ENCODE results near the gene PSMD3. TPM values are rescaled to one million over a fixed set of nuclear protein-coding genes. Genes with fewer than 3 reads are reported as not detected.
A peak's percentile ranks its signal among the peaks of the same experiment; 100 is the strongest.
"Not testable (repeated sequence)": the region's sequence is repeated elsewhere in the genome, so short reads cannot be mapped to it uniquely, and the experiment has no call there.

The PSMD3 gene
- total RNA-seq, 2 experiments from 2014 or later, result 90.3 to 92.2 TPM

DNA sequence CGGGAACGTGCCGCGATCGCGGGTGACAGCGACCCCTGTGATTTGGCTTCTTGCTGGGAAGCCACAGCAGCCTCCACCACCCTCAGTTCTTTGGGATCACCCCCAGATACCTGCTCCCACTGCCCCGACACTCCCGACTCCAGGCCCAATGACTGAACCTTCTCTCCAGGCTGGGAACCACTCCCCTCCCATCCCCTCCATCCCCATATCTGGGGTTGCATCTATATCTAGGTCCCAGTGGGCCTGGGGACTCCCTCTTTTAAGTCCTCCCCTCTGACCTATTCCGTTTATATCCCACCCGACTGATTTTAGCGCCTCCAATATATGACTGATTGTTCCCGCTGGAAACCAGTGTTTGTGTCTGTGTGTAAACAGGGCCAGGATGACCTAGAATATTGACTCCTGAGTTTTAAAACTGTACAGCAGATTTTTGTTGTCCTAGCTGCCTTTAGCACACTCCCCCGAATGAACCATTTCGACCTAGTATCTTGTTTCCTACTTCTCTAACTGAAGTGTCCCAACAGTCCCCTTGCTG is 667 bp downstream of the PSMD3 start:
- peaks cover 35% of the 10 kb centered on the region for H3K4me1 Mint-ChIP-seq
- ChIA-PET CTCF (interaction anchor here (0.5 to 4.3 kb wide), 37 partner anchors 11 to 360 kb away, joined by 3 to 72 read pairs (median 4); partner anchors contain the start of genes GSDMA, LRRC3C, MED24 and ORMDL3), POLR2A (interaction anchor here (0.6 to 3.0 kb wide), 32 partner anchors 13 to 520 kb away, joined by 3 to 26 read pairs (median 6); partner anchors contain the start of genes CDK12, GSDMA, LRRC3C and MIEN1)
- DNase-seq, result no peak
- H3K36me3 Mint-ChIP-seq (ENCODE audit: low read depth), result peaks cover 33% of the 10 kb centered on the region
- peak overlapping the region; percentile 91 for H3K4me3 Mint-ChIP-seq
- no peaks in the 10 kb centered on the region for H3K9me3 Mint-ChIP-seq
- H3K27me3 Mint-ChIP-seq, result peaks cover 7% of the 10 kb centered on the region
- peak overlapping the region; percentile 82 for H3K27ac Mint-ChIP-seq

GRCh38 chr17:39981766-39982375 is 1.3 kb downstream of the PSMD3 start:
- ChIA-PET POLR2A (interaction anchor here (0.6 to 3.0 kb wide), 7 partner anchors 13 to 252 kb away, joined by 3 to 26 read pairs (median 3); partner anchors contain the start of genes LRRC3C, MED24, MIEN1 and ORMDL3), CTCF (interaction anchor here (1.4 to 4.3 kb wide), 4 partner anchors 22 to 171 kb away, joined by 3 to 72 read pairs (median 18); partner anchors contain the start of gene GSDMA)
- H3K36me3 Mint-ChIP-seq (ENCODE audit: low read depth), result peaks cover 39% of the 10 kb centered on the region
- peaks cover 35% of the 10 kb centered on the region for H3K4me1 Mint-ChIP-seq
- DNase-seq, result no peak
- H3K27me3 Mint-ChIP-seq, result peaks cover 7% of the 10 kb centered on the region
- no peaks in the 10 kb centered on the region for H3K9me3 Mint-ChIP-seq
- peak overlapping the region; percentile 82 for H3K27ac Mint-ChIP-seq
- peak overlapping the region; percentile 91 for H3K4me3 Mint-ChIP-seq

GRCh38 chr17:39988206-39988810 is 7.7 kb downstream of the PSMD3 start:
- Mint-ChIP-seq H3K36me3 (ENCODE audit: low read depth) (peaks cover 84% of the 10 kb centered on the region), H3K9me3 (no peaks in the 10 kb centered on the region), H3K4me3 (no peak overlapping the region), H3K4me1 (peaks cover 7% of the 10 kb centered on the region), H3K27ac (no peak overlapping the region), H3K27me3 (no peaks in the 10 kb centered on the region)
- POLR2A ChIA-PET, result interaction anchor here (0.8 kb wide), 1 partner anchor 8 kb away, joined by 3 read pairs; the partner anchor contains the start of gene PSMD3
- DNase-seq, result no peak
- CTCF ChIA-PET, result interaction anchor here (0.7 to 1.7 kb wide), 2 partner anchors 38 to 214 kb away, joined by 3 to 4 read pairs; no protein-coding TSS in a partner anchor

DNA sequence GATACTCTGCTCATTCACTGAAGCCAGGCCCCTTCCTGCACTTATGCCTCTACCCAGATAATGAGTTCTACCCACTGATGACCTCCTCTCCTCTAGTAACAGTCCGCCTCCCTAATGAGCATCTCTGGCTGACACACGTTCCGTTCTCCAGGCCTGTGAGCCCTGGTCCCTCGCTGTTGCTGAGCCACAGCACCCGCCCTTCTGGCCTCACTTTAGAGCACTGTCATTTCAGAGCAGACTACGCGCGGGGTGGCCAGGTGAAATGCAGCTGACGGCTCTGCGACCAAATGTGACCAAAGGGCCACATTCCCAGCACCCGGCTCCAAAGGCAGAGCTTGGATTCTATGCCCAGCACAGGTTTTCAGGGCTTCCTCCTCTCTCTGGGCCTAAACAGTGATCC is 13.8 kb downstream of the PSMD3 start:
- no peaks in the 10 kb centered on the region for H3K9me3 Mint-ChIP-seq
- POLR2A ChIA-PET, result interaction anchor here (2.6 kb wide), 1 partner anchor 14 kb away, joined by 8 read pairs; the partner anchor contains the start of gene PSMD3

GRCh38 chr17:39995438-39995837 is 14.8 kb downstream of the PSMD3 start:
- peaks cover 78% of the 10 kb centered on the region for H3K36me3 Mint-ChIP-seq (ENCODE audit: low read depth)
- no peaks in the 10 kb centered on the region for H3K9me3 Mint-ChIP-seq
- DNase-seq, result no peak
- ChIA-PET POLR2A (interaction anchor here (2.6 kb wide), 1 partner anchor 15 kb away, joined by 8 read pairs; the partner anchor contains the start of gene PSMD3), CTCF (interaction anchor here (0.7 to 0.8 kb wide), 2 partner anchors 80 to 179 kb away, joined by 4 read pairs; no protein-coding TSS in a partner anchor)
- H3K27ac Mint-ChIP-seq, result no peak overlapping the region
- H3K4me3 Mint-ChIP-seq, result no peak overlapping the region
- H3K27me3 Mint-ChIP-seq, result no peaks in the 10 kb centered on the region
- H3K4me1 Mint-ChIP-seq, result no peaks in the 10 kb centered on the region

More for the DNA sequence above, 13.8 kb downstream of the PSMD3 start:
- DNase-seq, result no peak
- CTCF ChIA-PET, result no interaction called here
- Mint-ChIP-seq H3K27me3 (no peaks in the 10 kb centered on the region), H3K36me3 (ENCODE audit: low read depth) (peaks cover 86% of the 10 kb centered on the region), H3K27ac (no peak overlapping the region), H3K4me1 (no peaks in the 10 kb centered on the region), H3K4me3 (no peak overlapping the region)

GRCh38 chr17:39996162-39996561 is 15.6 kb downstream of the PSMD3 start:
- Mint-ChIP-seq H3K4me1 (no peaks in the 10 kb centered on the region), H3K27me3 (no peaks in the 10 kb centered on the region), H3K4me3 (no peak overlapping the region), H3K27ac (no peak overlapping the region), H3K36me3 (ENCODE audit: low read depth) (peaks cover 70% of the 10 kb centered on the region), H3K9me3 (no peaks in the 10 kb centered on the region)
- CTCF ChIA-PET, result interaction anchor here (0.5 to 0.8 kb wide), 3 partner anchors 80 to 510 kb away, joined by 4 read pairs; no protein-coding TSS in a partner anchor
- POLR2A ChIA-PET, result no interaction called here
- DNase-seq, result no peak

GRCh38 chr17:39996800-39997199 is 16.2 kb downstream of the PSMD3 start:
- CTCF ChIA-PET, result no interaction called here
- H3K4me3 Mint-ChIP-seq, result no peak overlapping the region
- POLR2A ChIA-PET, result no interaction called here

DNA sequence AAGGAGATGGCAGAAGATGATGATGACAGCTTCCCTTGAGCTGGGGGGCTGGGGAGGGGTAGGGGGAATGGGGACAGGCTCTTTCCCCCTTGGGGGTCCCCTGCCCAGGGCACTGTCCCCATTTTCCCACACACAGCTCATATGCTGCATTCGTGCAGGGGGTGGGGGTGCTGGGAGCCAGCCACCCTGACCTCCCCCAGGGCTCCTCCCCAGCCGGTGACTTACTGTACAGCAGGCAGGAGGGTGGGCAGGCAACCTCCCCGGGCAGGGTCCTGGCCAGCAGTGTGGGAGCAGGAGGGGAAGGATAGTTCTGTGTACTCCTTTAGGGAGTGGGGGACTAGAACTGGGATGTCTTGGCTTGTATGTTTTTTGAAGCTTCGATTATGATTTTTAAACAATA is 16.9 kb downstream of the PSMD3 start:
- ChIA-PET CTCF (no interaction called here), POLR2A (no interaction called here)
- no peak overlapping the region for H3K27ac Mint-ChIP-seq
- no peaks in the 10 kb centered on the region for H3K4me1 Mint-ChIP-seq
- H3K9me3 Mint-ChIP-seq, result no peaks in the 10 kb centered on the region
- DNase-seq, result no peak
- no peaks in the 10 kb centered on the region for H3K27me3 Mint-ChIP-seq
- H3K4me3 Mint-ChIP-seq, result no peak overlapping the region
- H3K36me3 Mint-ChIP-seq (ENCODE audit: low read depth), result peaks cover 58% of the 10 kb centered on the region

More at GRCh38 chr17:39996800-39997199, 16.2 kb downstream of the PSMD3 start:
- Mint-ChIP-seq H3K4me1 (no peaks in the 10 kb centered on the region), H3K9me3 (no peaks in the 10 kb centered on the region), H3K36me3 (ENCODE audit: low read depth) (peaks cover 65% of the 10 kb centered on the region), H3K27me3 (no peaks in the 10 kb centered on the region), H3K27ac (no peak overlapping the region)
- no peak for DNase-seq

- POLR2A ChIA-PET, result interaction anchor here (0.7 to 1.1 kb wide), 2 partner anchors 55 to 64 kb away, joined by 3 read pairs; partner anchors contain the start of genes MED24 and THRA
These were observed 18.5 kb downstream of the PSMD3 start for GRCh38 chr17:39999067-39999466.

GRCh38 chr17:40000161-40000560 is 19.6 kb downstream of the PSMD3 start:
- CTCF ChIA-PET, result interaction anchor here (1.2 to 1.8 kb wide), 4 partner anchors 13 to 168 kb away, joined by 3 to 7 read pairs (median 4); no protein-coding TSS in a partner anchor
- Mint-ChIP-seq H3K27me3 (no peaks in the 10 kb centered on the region), H3K4me1 (no peaks in the 10 kb centered on the region), H3K27ac (no peak overlapping the region), H3K4me3 (no peak overlapping the region), H3K36me3 (ENCODE audit: low read depth) (peaks cover 32% of the 10 kb centered on the region), H3K9me3 (no peaks in the 10 kb centered on the region)
- POLR2A ChIA-PET, result no interaction called here
- DNase-seq, result no peak

More at GRCh38 chr17:39999067-39999466, 18.5 kb downstream of the PSMD3 start:
- H3K27ac Mint-ChIP-seq, result no peak overlapping the region
- no peak for DNase-seq
- H3K4me3 Mint-ChIP-seq, result no peak overlapping the region
- no peaks in the 10 kb centered on the region for H3K4me1 Mint-ChIP-seq
- CTCF ChIA-PET, result no interaction called here
- H3K36me3 Mint-ChIP-seq (ENCODE audit: low read depth), result peaks cover 43% of the 10 kb centered on the region
- no peaks in the 10 kb centered on the region for H3K9me3 Mint-ChIP-seq
- no peaks in the 10 kb centered on the region for H3K27me3 Mint-ChIP-seq

- H3K4me3 Mint-ChIP-seq, H3K4me1 Mint-ChIP-seq, POLR2A ChIA-PET, H3K9me3 Mint-ChIP-seq, H3K27ac Mint-ChIP-seq, DNase-seq, H3K27me3 Mint-ChIP-seq: not testable (repeated sequence)
- CTCF ChIA-PET, result interaction anchor here (1.8 kb wide), 1 partner anchor 26 kb away, joined by 5 read pairs; no protein-coding TSS in a partner anchor
- H3K36me3 Mint-ChIP-seq (ENCODE audit: low read depth), result peaks cover 22% of the 10 kb centered on the region
These were observed 20.7 kb downstream of the PSMD3 start for GRCh38 chr17:40001335-40001734.

- no peak overlapping the region for H3K27ac Mint-ChIP-seq
- CTCF ChIA-PET, result no interaction called here
- no peaks in the 10 kb centered on the region for H3K4me1 Mint-ChIP-seq
- no peak overlapping the region for H3K4me3 Mint-ChIP-seq
- POLR2A ChIA-PET, result no interaction called here
- no peaks in the 10 kb centered on the region for H3K9me3 Mint-ChIP-seq
- H3K27me3 Mint-ChIP-seq, result no peaks in the 10 kb centered on the region
- no peaks in the 10 kb centered on the region for H3K36me3 Mint-ChIP-seq (ENCODE audit: low read depth)
- DNase-seq, result no peak
These were observed 23.5 kb downstream of the PSMD3 start for GRCh38 chr17:40004072-40004471.

- Mint-ChIP-seq H3K36me3 (ENCODE audit: low read depth) (no peaks in the 10 kb centered on the region), H3K4me1 (no peaks in the 10 kb centered on the region), H3K27ac (no peak overlapping the region), H3K27me3 (no peaks in the 10 kb centered on the region), H3K4me3 (no peak overlapping the region), H3K9me3 (no peaks in the 10 kb centered on the region)
- POLR2A ChIA-PET, result no interaction called here
- CTCF ChIA-PET, result interaction anchor here (1.4 kb wide), 1 partner anchor 21 kb away, joined by 4 read pairs; no protein-coding TSS in a partner anchor
- no peak for DNase-seq
These were observed 24.1 kb downstream of the PSMD3 start for GRCh38 chr17:40004712-40005111.

All from activated CD4-positive, alpha-beta memory T cell treated with anti-CD3 and anti-CD28 coated beads, Interleukin-2, amount 10 ng/mL, durations not matched to agents 7 days and 5 days (primary cell).